NCI-H2107 (cell line): Measurements from ENCODE around the gene TIGAR.

ENCODE experiments used
- DNase-seq: peaks from one replicate; lab custom pipeline; 2025; lab: John Stamatoyannopoulos, UW

The TIGAR gene

GRCh38 chr12:4282892-4283511 lies 38.0 kb upstream of the TIGAR start:
- DNase-seq, result no peak

- DNase-seq, result no peak
Measured at GRCh38 chr12:4283512-4284255, 37.3 kb upstream of the TIGAR start.

GRCh38 chr12:4284306-4284705 lies 36.7 kb upstream of the TIGAR start:
- no peak for DNase-seq

GRCh38 chr12:4285070-4285469 lies 35.9 kb upstream of the TIGAR start:
- DNase-seq, result no peak

GRCh38 chr12:4286228-4286627 lies 34.8 kb upstream of the TIGAR start:
- DNase-seq, result no peak

GRCh38 chr12:4286771-4287317 lies 34.2 kb upstream of the TIGAR start:
- no peak for DNase-seq

GRCh38 chr12:4287325-4288211 lies 33.4 kb upstream of the TIGAR start:
- DNase-seq, result no peak

- DNase-seq, result no peak
Measured at GRCh38 chr12:4288296-4289131, 32.5 kb upstream of the TIGAR start.

GRCh38 chr12:4289231-4289878 lies 31.7 kb upstream of the TIGAR start:
- DNase-seq, result no peak

GRCh38 chr12:4289998-4290790 lies 30.8 kb upstream of the TIGAR start:
- no peak for DNase-seq

GRCh38 chr12:4292341-4293073 lies 28.5 kb upstream of the TIGAR start:
- DNase-seq, result no peak

GRCh38 chr12:4293299-4293965 lies 27.6 kb upstream of the TIGAR start:
- DNase-seq, result no peak

- DNase-seq, result no peak
Measured at GRCh38 chr12:4293966-4294505, 27.0 kb upstream of the TIGAR start.

GRCh38 chr12:4296751-4297150 lies 24.3 kb upstream of the TIGAR start:
- DNase-seq, result no peak

GRCh38 chr12:4297617-4298016 lies 23.4 kb upstream of the TIGAR start:
- no peak for DNase-seq

GRCh38 chr12:4300883-4301282 lies 20.1 kb upstream of the TIGAR start:
- no peak for DNase-seq

GRCh38 chr12:4301932-4302501 lies 19.0 kb upstream of the TIGAR start:
- no peak for DNase-seq

- no peak for DNase-seq
Measured at GRCh38 chr12:4302881-4303280, 18.1 kb upstream of the TIGAR start.
